ENCODE measurements around the gene FOXI2. TPM values are rescaled to one million over a fixed set of nuclear protein-coding genes. Genes with fewer than 3 reads are reported as not detected.

The FOXI2 gene
- total RNA-seq, 1 experiment from 2014 or later, result not detected

DNA sequence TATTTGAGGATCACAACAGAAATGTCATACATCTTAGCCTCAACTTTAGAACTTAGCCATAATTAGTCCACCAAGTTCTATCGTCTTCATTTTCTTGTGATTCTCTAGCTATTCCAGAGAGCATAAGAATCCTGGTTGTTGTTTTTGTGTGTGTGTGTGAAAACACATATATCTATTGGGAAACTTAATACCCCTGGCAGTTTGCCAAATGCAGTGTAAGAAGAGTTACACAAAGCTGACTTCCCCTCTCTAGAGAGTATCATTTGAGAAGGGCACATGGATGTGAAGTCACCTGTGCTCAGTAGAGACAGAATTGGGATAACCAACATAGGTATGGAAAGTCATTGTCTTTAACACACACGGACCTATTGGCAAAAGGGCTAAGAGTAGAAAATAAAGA lies 19.3 kb downstream of the FOXI2 start:
- H3K27me3 Mint-ChIP-seq (ENCODE audit: insufficient read depth, unreplicated experiment), result peaks cover 24% of the 10 kb centered on the region
- H3K9me3 ChIP-seq, result no peaks in the 10 kb centered on the region
- H3K4me1 ChIP-seq, result no peaks in the 10 kb centered on the region
- no peak for DNase-seq
- H3K9me3 Mint-ChIP-seq (ENCODE audit: unreplicated experiment), result no peaks in the 10 kb centered on the region
- CTCF ChIA-PET, result no interaction called here
- no peaks in the 10 kb centered on the region for H3K36me3 Mint-ChIP-seq (ENCODE audit: insufficient read depth, unreplicated experiment)
- no peak overlapping the region for H3K4me3 ChIP-seq (ENCODE audit: low read depth, low read length)
- H3K27ac Mint-ChIP-seq (ENCODE audit: unreplicated experiment), result no peak overlapping the region
- H3K4me3 Mint-ChIP-seq (ENCODE audit: unreplicated experiment), result no peak overlapping the region
- H3K4me1 Mint-ChIP-seq (ENCODE audit: low read depth, unreplicated experiment), result no peaks in the 10 kb centered on the region
- intact Hi-C loops (cut with micrococcal nuclease; ENCODE audit: unreplicated experiment), result no loop called here
- BruUV-seq (replicated peaks), result no TSS peak
- H3K27me3 ChIP-seq (replicated peaks; ENCODE audit: control insufficient read depth, insufficient read depth, low read length), result no peaks in the 10 kb centered on the region
- TF ChIP-seq, protein P1, sequence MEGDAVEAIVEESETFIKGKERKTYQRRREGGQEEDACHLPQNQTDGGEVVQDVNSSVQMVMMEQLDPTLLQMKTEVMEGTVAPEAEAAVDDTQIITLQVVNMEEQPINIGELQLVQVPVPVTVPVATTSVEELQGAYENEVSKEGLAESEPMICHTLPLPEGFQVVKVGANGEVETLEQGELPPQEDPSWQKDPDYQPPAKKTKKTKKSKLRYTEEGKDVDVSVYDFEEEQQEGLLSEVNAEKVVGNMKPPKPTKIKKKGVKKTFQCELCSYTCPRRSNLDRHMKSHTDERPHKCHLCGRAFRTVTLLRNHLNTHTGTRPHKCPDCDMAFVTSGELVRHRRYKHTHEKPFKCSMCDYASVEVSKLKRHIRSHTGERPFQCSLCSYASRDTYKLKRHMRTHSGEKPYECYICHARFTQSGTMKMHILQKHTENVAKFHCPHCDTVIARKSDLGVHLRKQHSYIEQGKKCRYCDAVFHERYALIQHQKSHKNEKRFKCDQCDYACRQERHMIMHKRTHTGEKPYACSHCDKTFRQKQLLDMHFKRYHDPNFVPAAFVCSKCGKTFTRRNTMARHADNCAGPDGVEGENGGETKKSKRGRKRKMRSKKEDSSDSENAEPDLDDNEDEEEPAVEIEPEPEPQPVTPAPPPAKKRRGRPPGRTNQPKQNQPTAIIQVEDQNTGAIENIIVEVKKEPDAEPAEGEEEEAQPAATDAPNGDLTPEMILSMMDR (IDR thresholded peaks at IDR 0.05; ENCODE audit: insufficient read depth in 1 of 2, low read depth in 1 of 2, low read length in 1 of 2, severe bottlenecking in 1 of 2, unreplicated experiment in 1 of 2), result no peak
- no peaks in the 10 kb centered on the region for H3K36me3 ChIP-seq (ENCODE audit: control insufficient read depth, insufficient read depth, low read length)
- POLR2A ChIA-PET, result no interaction called here

DNA sequence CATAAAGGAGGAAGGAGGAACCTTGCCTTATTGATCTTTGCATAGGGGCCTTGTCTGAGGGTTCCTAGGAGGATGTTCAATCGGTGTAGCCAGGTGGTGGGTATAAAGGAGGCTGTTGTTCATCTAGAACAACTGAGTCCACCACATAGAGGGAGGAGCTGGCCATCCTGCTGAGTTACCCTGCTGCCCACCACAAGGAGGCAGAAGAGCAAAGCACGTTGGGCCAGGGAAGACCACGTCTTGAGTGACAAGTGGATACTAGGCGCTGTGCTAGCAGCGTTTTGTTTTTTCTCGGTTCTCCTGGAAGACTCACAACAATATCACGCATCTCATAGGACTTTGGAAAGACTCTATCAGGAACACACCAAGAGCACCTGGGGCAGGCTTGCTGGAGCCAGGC lies 20.0 kb downstream of the FOXI2 start:
- Histone ChIP-seq H3K4me3 (ENCODE audit: low read depth, low read length) (no peak overlapping the region), H3K4me1 (no peaks in the 10 kb centered on the region), H3K36me3 (ENCODE audit: control insufficient read depth, insufficient read depth, low read length) (no peaks in the 10 kb centered on the region), H3K27me3 (replicated peaks; ENCODE audit: control insufficient read depth, insufficient read depth, low read length) (no peaks in the 10 kb centered on the region; the same call in 1 of the 2 replicates), H3K9me3 (no peaks in the 10 kb centered on the region)
- intact Hi-C loops (cut with micrococcal nuclease; ENCODE audit: unreplicated experiment), result no loop called here
- Mint-ChIP-seq H3K4me3 (ENCODE audit: unreplicated experiment) (no peak overlapping the region), H3K4me1 (ENCODE audit: low read depth, unreplicated experiment) (no peaks in the 10 kb centered on the region), H3K9me3 (ENCODE audit: unreplicated experiment) (peaks cover 8% of the 10 kb centered on the region), H3K36me3 (ENCODE audit: insufficient read depth, unreplicated experiment) (no peaks in the 10 kb centered on the region), H3K27me3 (ENCODE audit: insufficient read depth, unreplicated experiment) (peaks cover 30% of the 10 kb centered on the region), H3K27ac (ENCODE audit: unreplicated experiment) (no peak overlapping the region)
- ChIA-PET POLR2A (no interaction called here), CTCF (no interaction called here)
- no peak for DNase-seq
- BruUV-seq (replicated peaks), result no TSS peak
- TF ChIP-seq, protein P1 (IDR thresholded peaks at IDR 0.05; ENCODE audit: insufficient read depth in 1 of 2, low read depth in 1 of 2, low read length in 1 of 2, severe bottlenecking in 1 of 2, unreplicated experiment in 1 of 2), result peak in 1 of 2 experiments; percentile 14

DNA sequence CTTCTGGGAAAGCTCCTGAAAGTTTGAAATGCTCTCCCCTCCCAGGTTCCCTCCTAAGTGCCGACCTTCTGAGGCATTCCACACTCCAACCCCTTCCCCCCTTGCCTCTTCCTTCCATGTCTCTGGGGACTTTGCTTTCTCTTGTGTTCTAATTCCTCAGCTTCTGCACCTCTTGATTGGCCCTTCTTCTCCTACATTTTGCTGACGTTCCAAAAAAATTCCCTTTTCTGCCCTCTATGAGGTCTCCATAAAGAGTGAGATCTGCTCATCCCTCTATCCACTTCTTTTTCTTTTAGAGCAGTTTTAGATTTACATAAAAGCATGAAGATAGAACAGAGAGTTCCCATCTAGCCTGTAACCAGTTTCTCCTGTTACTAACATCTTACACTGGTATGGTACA lies 22.3 kb downstream of the FOXI2 start:
- CTCF ChIA-PET, result no interaction called here
- no peaks in the 10 kb centered on the region for H3K4me1 ChIP-seq
- no peaks in the 10 kb centered on the region for H3K4me1 Mint-ChIP-seq (ENCODE audit: low read depth, unreplicated experiment)
- H3K4me3 Mint-ChIP-seq (ENCODE audit: unreplicated experiment), result no peak overlapping the region
- POLR2A ChIA-PET, result no interaction called here
- no peak overlapping the region for H3K27ac Mint-ChIP-seq (ENCODE audit: unreplicated experiment)
- H3K9me3 Mint-ChIP-seq (ENCODE audit: unreplicated experiment), result peaks cover 11% of the 10 kb centered on the region
- H3K36me3 Mint-ChIP-seq (ENCODE audit: insufficient read depth, unreplicated experiment), result no peaks in the 10 kb centered on the region
- TF ChIP-seq, protein P1 (IDR thresholded peaks at IDR 0.05; ENCODE audit: insufficient read depth in 1 of 2, low read depth in 1 of 2, low read length in 1 of 2, severe bottlenecking in 1 of 2, unreplicated experiment in 1 of 2), result no peak
- no peaks in the 10 kb centered on the region for H3K36me3 ChIP-seq (ENCODE audit: control insufficient read depth, insufficient read depth, low read length)
- intact Hi-C loops (cut with micrococcal nuclease; ENCODE audit: unreplicated experiment), result no loop called here
- H3K9me3 ChIP-seq, result no peaks in the 10 kb centered on the region
- no peak for DNase-seq
- H3K27me3 Mint-ChIP-seq (ENCODE audit: insufficient read depth, unreplicated experiment), result peaks cover 26% of the 10 kb centered on the region
- no peaks in the 10 kb centered on the region; the same call in 1 of the 2 replicates for H3K27me3 ChIP-seq (replicated peaks; ENCODE audit: control insufficient read depth, insufficient read depth, low read length)
- BruUV-seq (replicated peaks), result no TSS peak
- H3K4me3 ChIP-seq (ENCODE audit: low read depth, low read length), result no peak overlapping the region

All from Caco-2 (cell line).